HT1080 (cell line): ENCODE measurements around the gene NLGN2. TPM values are rescaled to one million over a fixed set of nuclear protein-coding genes. Genes with fewer than 3 reads are reported as not detected.
"Not testable (repeated sequence)": the region's sequence is repeated elsewhere in the genome, so short reads cannot be mapped to it uniquely, and the experiment has no call there.

Experiments
- DNase-seq: peaks from one replicate; pipeline ENCODE4 v3.0.0-alpha.2; 2015; ENCODE audit warnings: low read depth
- polyA plus RNA-seq, 2 experiments: library from polyadenylated mRNA; depleted of rRNA; stranded (reverse); fragments of >200 nt; gene quantifications; 2 replicates each; pipeline ENCODE4 v1.2.3, GENCODE V29; 2015
- total RNA-seq: library from RNA; depleted of rRNA; stranded (reverse); fragments of >200 nt; shearing (Covaris generic); gene quantifications from 2 replicates; pipeline ENCODE4 v1.2.3, GENCODE V29; 2014; rRNA removed

NLGN2 gene
- total RNA-seq: 6.1 and 7.4 TPM in 2 replicates
- 15.0 and 18.8 TPM in 2 replicates for polyA plus RNA-seq (2015; cell fraction: cytosol; rRNA removed)
- 49.6 and 59.9 TPM in 2 replicates for polyA plus RNA-seq (2015; cell fraction: nucleus; rRNA removed)

DNA sequence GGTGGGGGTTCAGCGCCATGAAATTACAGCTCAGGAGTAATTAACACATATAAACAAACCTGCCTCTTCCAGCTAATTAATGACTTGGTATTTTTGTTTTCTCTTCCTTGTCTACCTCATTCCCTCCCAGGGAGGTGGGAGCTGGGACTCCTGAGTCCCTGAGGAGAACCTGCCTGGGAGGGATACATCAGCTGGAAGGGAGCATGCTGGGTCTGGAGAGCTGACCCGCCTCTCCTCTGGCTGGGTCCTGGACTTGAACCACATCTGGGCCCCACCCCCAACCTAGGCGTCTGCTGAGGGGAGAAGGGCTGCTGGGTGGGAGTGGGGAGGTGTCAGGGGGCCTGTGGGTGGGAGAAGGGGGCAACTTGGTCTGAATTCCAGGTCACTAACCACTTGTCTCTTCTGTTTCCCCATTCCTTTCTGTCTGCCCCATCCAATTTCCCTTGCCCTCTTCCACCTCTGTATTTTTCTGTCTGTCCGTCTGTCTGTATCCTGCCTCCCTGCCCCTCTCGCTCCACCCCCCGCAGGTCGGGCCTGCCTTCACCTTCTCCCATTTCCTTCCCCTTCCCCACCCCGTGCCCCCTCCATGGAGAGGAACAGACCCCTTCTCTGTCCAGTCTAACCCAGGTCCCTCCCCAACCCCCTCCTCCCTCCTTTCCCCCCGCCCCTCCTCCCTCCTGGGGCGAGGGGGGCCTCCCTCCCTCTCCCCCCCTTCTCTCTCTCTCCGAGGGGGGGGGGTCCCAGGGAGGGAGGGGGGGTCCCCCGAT lies at the start of gene NLGN2:
TSS of gene NLGN2 (plus strand) at position 361 of the 767 bp plus-strand sequence. CDS start 411 bp downstream, outside the sequence.
- no peak for DNase-seq

GRCh38 chr17:7361906-7362305 lies 45.7 kb upstream of the NLGN2 start:
- no peak for DNase-seq

GRCh38 chr17:7363311-7363710 lies 44.3 kb upstream of the NLGN2 start:
- peak; percentile 51 for DNase-seq

GRCh38 chr17:7365963-7366362 lies 41.7 kb upstream of the NLGN2 start:
- DNase-seq: not testable (repeated sequence)

- DNase-seq: no peak
Measured at GRCh38 chr17:7367083-7367482, 40.6 kb upstream of the NLGN2 start.

GRCh38 chr17:7367918-7368598 lies 39.6 kb upstream of the NLGN2 start:
- DNase-seq: no peak

DNA sequence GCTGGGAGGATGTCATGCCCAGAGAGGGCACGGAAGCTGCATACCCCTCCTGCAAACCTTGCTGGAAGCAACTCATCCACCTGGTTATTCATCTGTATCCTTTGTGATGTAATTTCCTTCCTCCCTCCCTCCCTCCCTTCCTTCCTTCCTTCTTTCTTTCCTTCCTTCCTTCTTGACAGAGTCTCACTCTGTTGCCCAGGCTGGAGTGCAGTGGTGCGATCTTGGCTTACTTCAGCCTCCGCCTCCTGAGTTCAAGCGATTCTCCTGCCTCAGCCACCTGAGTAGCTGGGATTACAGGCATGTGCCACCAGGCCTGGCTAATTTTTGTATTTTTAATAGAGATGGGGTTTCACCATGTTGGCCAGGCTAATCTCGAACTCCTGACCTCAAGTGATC lies 39.0 kb upstream of the NLGN2 start:
- DNase-seq: not testable (repeated sequence)

DNA sequence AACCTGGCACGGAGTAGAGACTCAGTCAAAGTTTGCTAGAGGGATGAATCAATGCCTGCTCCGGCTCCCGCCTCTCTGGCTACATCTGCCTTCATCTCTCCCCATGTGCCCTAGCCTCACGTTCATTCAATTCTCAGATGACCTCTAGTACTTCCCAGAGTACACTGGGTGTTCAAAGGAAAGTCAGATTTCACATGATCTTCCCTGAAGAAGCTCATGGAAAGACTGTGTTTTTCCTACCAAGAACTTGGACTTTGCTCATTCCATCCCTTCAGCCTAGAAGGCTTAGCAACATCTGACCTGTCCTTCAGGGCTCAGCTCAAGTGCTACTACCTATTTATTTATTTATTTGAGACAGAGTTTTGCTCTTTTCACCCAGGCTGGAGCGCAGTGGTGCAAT lies 37.8 kb upstream of the NLGN2 start:
- no peak for DNase-seq

- no peak for DNase-seq
Measured at GRCh38 chr17:7370853-7371252, 36.8 kb upstream of the NLGN2 start.

- no peak for DNase-seq
Measured at GRCh38 chr17:7374353-7374752, 33.3 kb upstream of the NLGN2 start.

DNA sequence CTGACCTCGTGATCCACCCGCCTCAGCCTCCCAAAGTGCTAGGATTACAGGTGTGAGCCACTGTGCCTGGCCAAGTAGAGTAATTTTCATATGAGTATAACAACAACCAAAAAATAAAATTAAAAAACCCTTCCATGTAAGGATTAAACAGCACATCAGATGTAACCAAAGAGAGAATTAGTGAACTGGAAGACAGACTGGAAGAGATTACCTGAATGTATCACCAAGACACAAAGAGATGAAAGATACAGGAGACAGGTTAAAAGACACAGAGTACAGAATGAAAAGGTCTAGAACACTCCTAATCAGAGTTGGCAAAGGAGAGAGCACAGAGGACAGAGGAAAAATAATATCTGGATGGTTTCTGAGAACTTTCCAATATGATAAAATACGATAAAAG lies 28.5 kb upstream of the NLGN2 start:
- no peak for DNase-seq

DNA sequence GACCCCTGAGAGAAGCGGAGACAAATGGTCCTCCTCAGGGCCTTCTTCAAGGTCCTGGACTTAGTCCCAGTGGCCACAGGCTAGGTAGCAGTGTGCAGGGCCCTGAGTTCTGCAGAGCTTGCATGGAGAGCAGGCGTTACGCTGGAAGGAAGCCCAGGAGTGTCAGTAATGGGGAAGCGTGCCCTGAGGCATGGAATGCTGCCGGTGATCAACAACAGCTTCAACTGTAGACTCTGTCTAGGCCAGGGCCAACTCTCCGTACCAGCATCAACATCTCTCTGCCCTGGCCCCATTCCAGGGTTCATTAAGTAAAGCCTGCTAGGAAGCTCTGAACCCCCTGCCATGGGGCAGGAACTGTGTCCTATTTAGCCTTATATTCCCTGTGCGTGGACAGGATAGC lies 27.3 kb upstream of the NLGN2 start:
- no peak for DNase-seq

- DNase-seq: no peak
Measured at GRCh38 chr17:7380855-7381683, 26.6 kb upstream of the NLGN2 start, which contains the start of gene TNK1. Gene TNK1 (plus strand): TSS chr17:7381089. CDS start chr17:7382927, 1,838 bp downstream.

GRCh38 chr17:7382901-7383300 lies 24.7 kb upstream of the NLGN2 start:
- DNase-seq: no peak

DNA sequence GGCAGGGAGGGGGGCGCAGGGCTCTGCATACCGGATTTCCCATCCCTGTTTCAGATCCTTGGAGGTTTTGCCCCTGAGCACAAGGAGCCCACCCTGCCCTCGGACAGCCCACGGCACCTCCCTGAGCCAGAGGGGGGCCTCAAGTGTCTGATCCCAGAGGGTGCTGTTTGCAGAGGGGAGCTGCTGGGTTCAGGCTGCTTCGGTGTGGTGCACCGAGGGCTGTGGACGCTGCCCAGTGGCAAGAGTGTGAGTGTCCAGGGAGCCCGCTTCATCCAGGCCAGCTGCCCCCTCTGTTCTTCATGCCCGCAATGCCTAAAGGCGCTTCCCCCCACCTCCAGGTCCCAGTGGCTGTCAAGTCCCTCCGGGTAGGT lies 24.3 kb upstream of the NLGN2 start:
- DNase-seq: no peak

- no peak for DNase-seq
Measured at GRCh38 chr17:7383742-7384488, 23.7 kb upstream of the NLGN2 start.

- no peak for DNase-seq
Measured at GRCh38 chr17:7384489-7385081, 23.1 kb upstream of the NLGN2 start.

DNA sequence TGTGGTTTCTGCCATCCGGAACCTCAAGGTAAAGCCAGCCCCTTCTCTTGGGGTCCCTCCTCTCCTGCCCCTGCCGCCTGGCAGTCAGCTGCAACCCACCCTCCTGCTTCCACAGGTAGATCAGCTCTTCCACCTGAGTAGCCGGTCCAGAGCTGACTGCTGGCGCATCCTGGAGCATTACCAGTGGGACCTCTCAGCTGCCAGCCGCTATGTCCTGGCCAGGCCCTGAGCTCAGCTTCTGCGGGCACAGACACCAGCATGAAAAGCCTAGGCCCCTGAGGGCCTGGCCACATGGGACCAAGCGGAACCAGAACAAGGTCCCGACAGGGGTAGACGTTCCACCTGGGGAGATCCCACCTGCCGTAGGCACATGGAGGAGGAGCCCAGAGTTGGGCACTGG lies 18.8 kb upstream of the NLGN2 start:
- no peak for DNase-seq

- DNase-seq: no peak
Measured at GRCh38 chr17:7389924-7390910, 17.4 kb upstream of the NLGN2 start.
